DMS53 (cell line): ENCODE data around the gene LIPT2.

Experiments
- DNase-seq: peaks from one replicate; lab custom pipeline; 2025; lab: John Stamatoyannopoulos, UW

The LIPT2 gene

GRCh38 chr11:74504100-74504691 is 10.7 kb upstream of the LIPT2 start:
- DNase-seq = no peak

- DNase-seq = no peak
These were observed 1.4 kb upstream of the LIPT2 start for GRCh38 chr11:74494916-74495315.

GRCh38 chr11:74493791-74494630 is 487 bp upstream of the LIPT2 start:
- peak; percentile 80 for DNase-seq

- DNase-seq = peak; percentile 63
These were observed 1.4 kb downstream of the LIPT2 start for GRCh38 chr11:74492084-74492483.

GRCh38 chr11:74490941-74491340 is 2.6 kb downstream of the LIPT2 start:
- DNase-seq = no peak

GRCh38 chr11:74487875-74488274 is 5.6 kb downstream of the LIPT2 start:
- peak; percentile 54 for DNase-seq

GRCh38 chr11:74485868-74486267 is 7.7 kb downstream of the LIPT2 start:
- DNase-seq = no peak

GRCh38 chr11:74480688-74481417 is 12.7 kb downstream of the LIPT2 start:
- no peak for DNase-seq

- no peak for DNase-seq
These were observed 13.8 kb downstream of the LIPT2 start for GRCh38 chr11:74479732-74480123.

- no peak for DNase-seq
These were observed 14.4 kb downstream of the LIPT2 start for GRCh38 chr11:74478877-74479731.

GRCh38 chr11:74476536-74476935 is 17.0 kb downstream of the LIPT2 start:
- no peak for DNase-seq

GRCh38 chr11:74474316-74474715 is 19.2 kb downstream of the LIPT2 start:
- no peak for DNase-seq

GRCh38 chr11:74473382-74474173 is 19.9 kb downstream of the LIPT2 start:
- DNase-seq = no peak

- DNase-seq = no peak
These were observed 21.7 kb downstream of the LIPT2 start for GRCh38 chr11:74471668-74472429.

- DNase-seq = no peak
These were observed 22.5 kb downstream of the LIPT2 start for GRCh38 chr11:74471037-74471436.

- DNase-seq = no peak
These were observed 23.0 kb downstream of the LIPT2 start for GRCh38 chr11:74470526-74470925.

GRCh38 chr11:74468936-74469335 is 24.6 kb downstream of the LIPT2 start:
- no peak for DNase-seq

- no peak for DNase-seq
These were observed 25.0 kb downstream of the LIPT2 start for GRCh38 chr11:74468521-74468920.

- DNase-seq = no peak
These were observed 25.5 kb downstream of the LIPT2 start for GRCh38 chr11:74468058-74468457.
